Lower lobe of right lung (tissue), 2 donors: ENCODE measurements around the gene MTARC1. TPM values are rescaled to one million over a fixed set of nuclear protein-coding genes. Genes with fewer than 3 reads are reported as not detected.
A peak's percentile ranks its signal among the peaks of the same experiment; 100 is the strongest.

Source experiments
- ATAC-seq, 2 donors: fragments of 200-7000 bp; cut with Tn5 transposase; one replicate each; pipeline ENCODE4 v1.9.1; 2020 to 2022; ENCODE audit warnings: mild to moderate bottlenecking in 2 of 2, moderate library complexity in 2 of 2
- DNase-seq: peaks from one replicate; pipeline ENCODE4 v3.0.0-alpha.2; 2020
- H3K27ac ChIP-seq: fragments of 200-600 bp; one replicate; pipeline ENCODE4 v1.8.0; 2022
- H3K27me3 ChIP-seq: fragments of 200-600 bp; one replicate; pipeline ENCODE4 v1.8.0; 2022; ENCODE audit warnings: low read depth
- H3K36me3 ChIP-seq: fragments of 200-600 bp; one replicate; pipeline ENCODE4 v1.8.0; 2022; ENCODE audit warnings: mild to moderate bottlenecking
- H3K4me1 ChIP-seq: fragments of 200-600 bp; one replicate; pipeline ENCODE4 v1.8.0; 2022
- H3K4me3 ChIP-seq: fragments of 200-600 bp; one replicate; pipeline ENCODE4 v1.8.0; 2022; ENCODE audit warnings: mild to moderate bottlenecking
- H3K9me3 ChIP-seq: fragments of 200-600 bp; one replicate; pipeline ENCODE4 v1.8.0; 2022
- intact Hi-C: fragments of 100-400 bp; cut with DNase I; formaldehyde crosslinking; loops from one replicate; pipeline ENCODE4 v1.11.0; 2022
- total RNA-seq: library from RNA; stranded (reverse); fragmentation: NEBNext Ultra II Directional; extraction: Animal tissue kit (Norgen Biotek cat#: 25700); gene quantifications from one replicate; pipeline ENCODE4 v1.2.1, GENCODE V29; 2021
- TF ChIP-seq, protein P1 (sequence below): fragments of 200-600 bp; IDR thresholded peaks from one replicate; pipeline ENCODE4 v1.8.0; 2022; ENCODE audit warnings: antibody characterized with exemption, mild to moderate bottlenecking
- donor health status: DM: no; HTN: yes; CAD: no; lungs with severe emphysema.

MTARC1 gene
- total RNA-seq, 1 donor from 2014 or later, result 37.6 TPM

DNA sequence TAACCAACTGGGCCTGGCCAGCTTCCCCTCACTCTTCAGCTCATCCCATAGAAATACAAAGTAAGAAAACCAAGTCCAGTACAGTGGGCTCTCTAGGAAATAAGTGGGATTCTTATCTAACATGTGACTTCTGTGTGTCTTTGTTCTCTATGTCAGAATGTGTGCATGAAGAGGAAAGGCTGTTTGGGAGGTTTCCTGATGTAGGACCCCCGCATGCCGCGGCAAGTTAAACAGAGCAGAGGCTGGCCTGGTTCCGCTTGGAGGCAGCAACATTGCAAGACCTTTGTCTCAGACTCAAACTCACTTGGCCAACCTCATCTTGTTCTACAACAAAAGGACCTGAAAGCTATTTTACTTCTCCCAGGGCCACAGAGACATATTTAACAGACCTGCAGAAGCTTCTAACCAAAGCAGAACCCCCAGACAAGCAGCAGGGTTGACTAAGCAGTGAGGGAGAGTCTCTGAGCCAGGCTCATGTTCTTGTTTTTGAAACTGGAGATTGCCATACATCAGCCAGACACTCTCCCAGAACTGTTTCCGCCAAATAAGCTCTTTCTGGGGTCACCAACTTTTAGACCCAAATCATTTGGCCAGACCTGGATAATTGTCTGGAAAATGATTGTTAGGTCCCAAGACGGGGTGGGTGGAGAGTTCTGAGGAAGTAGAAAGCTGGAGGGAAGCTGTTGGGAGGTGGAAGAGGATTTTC is 32.3 kb upstream of the MTARC1 start:
- peak overlapping the region; percentile 7 for H3K4me3 ChIP-seq
- H3K4me1 ChIP-seq, result peaks cover 40% of the 10 kb centered on the region
- TF ChIP-seq, protein P1, sequence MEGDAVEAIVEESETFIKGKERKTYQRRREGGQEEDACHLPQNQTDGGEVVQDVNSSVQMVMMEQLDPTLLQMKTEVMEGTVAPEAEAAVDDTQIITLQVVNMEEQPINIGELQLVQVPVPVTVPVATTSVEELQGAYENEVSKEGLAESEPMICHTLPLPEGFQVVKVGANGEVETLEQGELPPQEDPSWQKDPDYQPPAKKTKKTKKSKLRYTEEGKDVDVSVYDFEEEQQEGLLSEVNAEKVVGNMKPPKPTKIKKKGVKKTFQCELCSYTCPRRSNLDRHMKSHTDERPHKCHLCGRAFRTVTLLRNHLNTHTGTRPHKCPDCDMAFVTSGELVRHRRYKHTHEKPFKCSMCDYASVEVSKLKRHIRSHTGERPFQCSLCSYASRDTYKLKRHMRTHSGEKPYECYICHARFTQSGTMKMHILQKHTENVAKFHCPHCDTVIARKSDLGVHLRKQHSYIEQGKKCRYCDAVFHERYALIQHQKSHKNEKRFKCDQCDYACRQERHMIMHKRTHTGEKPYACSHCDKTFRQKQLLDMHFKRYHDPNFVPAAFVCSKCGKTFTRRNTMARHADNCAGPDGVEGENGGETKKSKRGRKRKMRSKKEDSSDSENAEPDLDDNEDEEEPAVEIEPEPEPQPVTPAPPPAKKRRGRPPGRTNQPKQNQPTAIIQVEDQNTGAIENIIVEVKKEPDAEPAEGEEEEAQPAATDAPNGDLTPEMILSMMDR, result no peak
- intact Hi-C loops, result no loop called here
- DNase-seq, result no peak
- H3K36me3 ChIP-seq, result peaks cover 33% of the 10 kb centered on the region
- H3K27me3 ChIP-seq, result no peaks in the 10 kb centered on the region
- H3K27ac ChIP-seq, result peak overlapping the region; percentile 32
- no peak for ATAC-seq
- no peaks in the 10 kb centered on the region for H3K9me3 ChIP-seq

DNA sequence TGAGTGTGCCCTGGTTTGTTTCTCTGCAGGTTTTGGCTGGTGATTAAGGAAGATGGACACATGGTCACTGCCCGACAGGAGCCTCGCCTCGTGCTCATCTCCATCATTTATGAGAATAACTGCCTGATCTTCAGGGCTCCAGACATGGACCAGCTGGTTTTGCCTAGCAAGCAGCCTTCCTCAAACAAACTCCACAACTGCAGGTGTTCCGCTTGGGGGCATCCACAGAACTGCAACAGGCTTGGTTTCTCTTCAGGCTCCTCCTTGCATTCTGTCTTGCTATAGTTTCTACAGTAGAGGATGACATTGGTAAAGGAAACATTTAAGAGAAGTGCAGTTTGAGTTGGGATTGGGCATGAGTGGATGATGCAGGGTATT is 31.8 kb upstream of the MTARC1 start:
- H3K9me3 ChIP-seq, result no peaks in the 10 kb centered on the region
- H3K4me1 ChIP-seq, result peaks cover 35% of the 10 kb centered on the region
- H3K27me3 ChIP-seq, result no peaks in the 10 kb centered on the region
- no peak overlapping the region for H3K4me3 ChIP-seq
- TF ChIP-seq, protein P1, result no peak
- peaks cover 33% of the 10 kb centered on the region for H3K36me3 ChIP-seq
- ATAC-seq (no peak), DNase-seq (no peak)
- intact Hi-C loops, result no loop called here
- H3K27ac ChIP-seq, result no peak overlapping the region

DNA sequence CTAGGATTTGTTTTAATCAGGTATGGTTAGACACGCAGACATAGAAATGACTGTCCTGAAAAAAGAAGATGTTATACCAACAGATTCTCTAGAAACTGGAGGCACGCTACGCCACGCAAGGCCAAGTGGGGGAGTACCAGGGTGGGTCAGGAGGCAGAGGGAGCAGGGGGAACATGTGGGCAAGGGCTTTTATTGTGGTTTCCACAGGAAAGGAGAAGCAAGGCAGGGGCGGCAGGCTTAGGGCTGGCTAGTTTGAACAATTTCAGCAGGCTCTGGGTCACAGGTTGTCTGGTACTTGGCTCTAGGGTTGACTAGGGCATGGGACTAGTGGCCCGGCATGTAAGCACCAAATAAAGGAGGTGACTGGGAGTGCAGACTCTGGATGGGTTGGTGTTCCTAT is 31.4 kb upstream of the MTARC1 start:
- no peak overlapping the region for H3K27ac ChIP-seq
- H3K27me3 ChIP-seq, result no peaks in the 10 kb centered on the region
- peaks cover 33% of the 10 kb centered on the region for H3K36me3 ChIP-seq
- no peaks in the 10 kb centered on the region for H3K9me3 ChIP-seq
- peaks cover 32% of the 10 kb centered on the region for H3K4me1 ChIP-seq
- ATAC-seq (peak in 1 of 2 donors; percentile 8), DNase-seq (peak; percentile 52)
- TF ChIP-seq, protein P1, result no peak
- intact Hi-C loops, result no loop called here
- no peak overlapping the region for H3K4me3 ChIP-seq

DNA sequence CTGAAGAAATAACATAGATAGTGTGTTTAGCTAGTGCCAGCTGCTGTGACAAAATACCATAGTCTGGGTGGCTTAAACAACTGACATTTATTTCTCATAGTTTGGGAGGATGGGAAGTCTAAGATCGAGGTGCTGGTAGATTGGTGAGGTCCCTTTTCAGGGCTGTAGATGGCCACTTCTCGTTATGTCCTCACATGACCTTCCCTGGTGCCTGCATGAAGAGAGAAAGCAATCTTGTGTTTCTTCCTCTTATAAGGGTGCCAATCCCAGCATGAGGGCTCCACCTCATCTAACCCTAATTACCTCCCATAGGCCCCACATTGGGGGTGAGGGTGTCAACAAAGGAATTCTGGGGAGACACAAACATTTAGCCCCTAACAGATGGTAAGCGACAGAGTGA is 29.3 kb upstream of the MTARC1 start:
- Histone ChIP-seq H3K27ac (no peak overlapping the region), H3K4me3 (no peak overlapping the region), H3K9me3 (no peaks in the 10 kb centered on the region), H3K36me3 (peaks cover 43% of the 10 kb centered on the region), H3K27me3 (no peaks in the 10 kb centered on the region), H3K4me1 (peaks cover 17% of the 10 kb centered on the region)
- ATAC-seq, result no peak
- no peak for DNase-seq
- intact Hi-C loops, result no loop called here
- TF ChIP-seq, protein P1, result no peak

DNA sequence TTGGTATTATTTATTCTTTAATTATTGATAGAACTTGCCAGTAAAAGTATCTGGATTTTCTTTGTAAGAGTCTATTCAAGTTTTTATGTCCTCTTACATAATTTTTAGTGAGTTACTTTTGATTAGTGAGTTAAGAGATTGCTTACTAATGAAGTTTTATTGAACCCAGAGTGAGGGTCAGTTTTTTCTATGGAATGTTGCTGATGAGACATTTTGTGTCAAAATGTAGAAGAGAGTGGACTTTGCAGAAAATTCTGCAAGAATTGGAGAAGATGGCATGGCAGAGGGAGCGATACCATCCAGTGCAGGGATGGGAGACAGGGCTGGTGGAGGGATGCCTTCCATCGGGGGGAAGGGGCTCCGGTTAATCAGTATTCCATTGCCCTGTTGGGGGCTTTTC is 27.6 kb upstream of the MTARC1 start:
- no peak overlapping the region for H3K27ac ChIP-seq
- no peaks in the 10 kb centered on the region for H3K9me3 ChIP-seq
- intact Hi-C loops, result no loop called here
- peaks cover 60% of the 10 kb centered on the region for H3K36me3 ChIP-seq
- TF ChIP-seq, protein P1, result no peak
- no peak overlapping the region for H3K4me3 ChIP-seq
- ATAC-seq (no peak), DNase-seq (no peak)
- H3K27me3 ChIP-seq, result no peaks in the 10 kb centered on the region
- peaks cover 6% of the 10 kb centered on the region for H3K4me1 ChIP-seq
